ENCODE results near the gene ZYG11A.
A peak's percentile ranks its signal among the peaks of the same experiment; 100 is the strongest.

ZYG11A gene

GRCh38 chr1:52904208-52904926 is 61.8 kb downstream of the ZYG11A start (continued):
- TF ChIP-seq ZSCAN18 (tag by site-specific recombination; IDR thresholded peaks at IDR 0.05) = no peak
- TF ChIP-seq ZNF585B (tag by site-specific recombination; IDR thresholded peaks at IDR 0.05) = no peak
- peak; percentile 16; the same call in 1 of the 2 replicates for TF ChIP-seq ZBTB20 (tag by site-specific recombination; IDR thresholded peaks at IDR 0.05)
- no peak for TF ChIP-seq ZNF112 (tag by site-specific recombination; IDR thresholded peaks at IDR 0.05)
- no peak for TF ChIP-seq ZNF302 (tag by site-specific recombination; IDR thresholded peaks at IDR 0.05; ENCODE audit: low read depth)
- no peak for TF ChIP-seq ZBTB10 (tag by site-specific recombination; IDR thresholded peaks at IDR 0.05)
- TF ChIP-seq ZFHX2 (tag by site-specific recombination; conservative IDR thresholded peaks at IDR 0.05) = peak; percentile 35
- no peak for TF ChIP-seq ZNF26 (tag by site-specific recombination; IDR thresholded peaks at IDR 0.05)
- TF ChIP-seq ZBTB6 (tag by site-specific recombination; IDR thresholded peaks at IDR 0.05) = no peak
- TF ChIP-seq YY1 (tag by site-specific recombination; IDR thresholded peaks at IDR 0.05) = no peak

GRCh38 chr1:52904927-52905698 is 62.6 kb downstream of the ZYG11A start:
- H3K27ac ChIP-seq (ENCODE audit: extremely low read depth, low read depth, low read length) = no peak overlapping the region
- TF ChIP-seq ZNF530 (tag by site-specific recombination; IDR thresholded peaks at IDR 0.05; ENCODE audit: low read depth) (no peak), ZNF132 (tag by site-specific recombination; IDR thresholded peaks at IDR 0.05; ENCODE audit: borderline replicate concordance) (no peak), ZNF580 (tag by site-specific recombination; IDR thresholded peaks at IDR 0.05) (no peak), REPIN1 (tag by site-specific recombination; IDR thresholded peaks at IDR 0.05; ENCODE audit: low read depth) (no peak), ZNF394 (tag by site-specific recombination; IDR thresholded peaks at IDR 0.05; ENCODE audit: borderline replicate concordance) (peak; percentile 28; the same call in 1 of the 2 replicates), ZNF292 (tag by site-specific recombination; IDR thresholded peaks at IDR 0.05; ENCODE audit: borderline replicate concordance, low read depth) (no peak), KLF1 (tag by site-specific recombination; IDR thresholded peaks at IDR 0.05) (no peak), CTCF (tag by site-specific recombination; IDR thresholded peaks at IDR 0.05) (peak; percentile 67; the same call in 1 of the 2 replicates), ZBTB17 (tag by site-specific recombination; IDR thresholded peaks at IDR 0.05) (0 out of 2 replicates have a peak, but pooled peaks have one; percentile 22), ZNF654 (tag by site-specific recombination; IDR thresholded peaks at IDR 0.05; ENCODE audit: low read depth) (peak; percentile 29; the same call in 1 of the 2 replicates), EGR2 (tag by site-specific recombination; IDR thresholded peaks at IDR 0.05; ENCODE audit: low read depth) (no peak)
- ChIA-PET POLR2A (interaction anchor here (1.3 kb wide), 1 partner anchor 16 kb away, joined by 4 read pairs; the partner anchor contains the start of gene ECHDC2), CTCF (interaction anchor here (0.6 to 2.9 kb wide), 15 partner anchors 14 to 291 kb away, joined by 3 to 20 read pairs (median 4); partner anchors contain the start of genes CPT2 and ECHDC2)
- H3K4me1 ChIP-seq (ENCODE audit: control insufficient read depth, insufficient read depth, low read length) = no peaks in the 10 kb centered on the region
- H3K4me3 ChIP-seq (ENCODE audit: low read depth, low read length) = no peak overlapping the region
- H3K36me3 ChIP-seq (ENCODE audit: control insufficient read depth in 2 of 2, insufficient read depth in 1 of 2, low read length in 2 of 2) = peaks cover 5% of the 10 kb centered on the region in 2 experiments; a peak in 2 of 3 replicates
- no peaks in the 10 kb centered on the region for H3K9me3 ChIP-seq (ENCODE audit: control insufficient read depth, insufficient read depth, low read depth, low read length)
